ENCODE data around the gene ZBTB7C. TPM values are rescaled to one million over a fixed set of nuclear protein-coding genes. Genes with fewer than 3 reads are reported as not detected.

The ZBTB7C gene
- total RNA-seq, 1 donor from 2014 or later, result not detected

DNA sequence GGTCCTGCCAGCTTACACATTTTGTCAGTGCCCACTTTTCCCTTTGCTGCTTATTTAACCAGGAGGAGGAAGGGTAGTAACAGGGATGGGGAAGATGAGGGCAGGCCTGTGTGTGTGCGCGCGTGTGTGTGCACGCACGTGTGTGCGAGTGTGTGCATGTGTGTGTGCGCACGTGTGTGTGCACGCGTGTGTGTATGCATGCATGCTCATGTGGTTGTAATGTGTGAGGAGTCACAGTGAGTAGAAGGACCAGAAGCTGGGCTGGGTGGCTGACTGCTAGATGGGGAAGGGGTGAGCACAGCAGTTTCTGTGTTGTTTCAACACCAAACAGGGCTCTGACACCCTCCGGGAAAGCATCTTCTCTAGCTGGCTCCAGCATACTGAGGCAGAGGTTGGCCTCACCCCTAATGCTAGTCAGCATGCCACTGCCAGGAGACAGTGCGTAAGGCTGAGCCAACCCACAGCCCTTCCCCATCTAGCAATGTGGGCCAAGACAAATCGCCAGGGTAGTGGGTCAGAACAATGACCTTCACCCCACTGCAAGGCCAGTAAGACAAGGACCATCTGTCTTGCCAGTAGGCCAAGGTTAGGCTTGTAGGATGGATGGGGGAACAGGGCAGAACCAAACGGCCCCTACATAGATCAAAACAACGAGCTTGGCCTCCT, 260.0 kb downstream of the ZBTB7C start:
- TF ChIP-seq, protein P1, sequence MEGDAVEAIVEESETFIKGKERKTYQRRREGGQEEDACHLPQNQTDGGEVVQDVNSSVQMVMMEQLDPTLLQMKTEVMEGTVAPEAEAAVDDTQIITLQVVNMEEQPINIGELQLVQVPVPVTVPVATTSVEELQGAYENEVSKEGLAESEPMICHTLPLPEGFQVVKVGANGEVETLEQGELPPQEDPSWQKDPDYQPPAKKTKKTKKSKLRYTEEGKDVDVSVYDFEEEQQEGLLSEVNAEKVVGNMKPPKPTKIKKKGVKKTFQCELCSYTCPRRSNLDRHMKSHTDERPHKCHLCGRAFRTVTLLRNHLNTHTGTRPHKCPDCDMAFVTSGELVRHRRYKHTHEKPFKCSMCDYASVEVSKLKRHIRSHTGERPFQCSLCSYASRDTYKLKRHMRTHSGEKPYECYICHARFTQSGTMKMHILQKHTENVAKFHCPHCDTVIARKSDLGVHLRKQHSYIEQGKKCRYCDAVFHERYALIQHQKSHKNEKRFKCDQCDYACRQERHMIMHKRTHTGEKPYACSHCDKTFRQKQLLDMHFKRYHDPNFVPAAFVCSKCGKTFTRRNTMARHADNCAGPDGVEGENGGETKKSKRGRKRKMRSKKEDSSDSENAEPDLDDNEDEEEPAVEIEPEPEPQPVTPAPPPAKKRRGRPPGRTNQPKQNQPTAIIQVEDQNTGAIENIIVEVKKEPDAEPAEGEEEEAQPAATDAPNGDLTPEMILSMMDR (IDR thresholded peaks at IDR 0.05), result no peak
- Mint-ChIP-seq H3K27ac (no peak overlapping the region), H3K27me3 (peaks cover 7% of the 10 kb centered on the region), H3K36me3 (ENCODE audit: low read depth) (no peaks in the 10 kb centered on the region), H3K4me1 (no peaks in the 10 kb centered on the region), H3K9me3 (no peaks in the 10 kb centered on the region), H3K4me3 (no peak overlapping the region)
- no peak for ATAC-seq (ENCODE audit: low read depth)
- no peak for DNase-seq
- intact Hi-C loops (cut with micrococcal nuclease), result no loop called here
- CTCF ChIA-PET, result no interaction called here
- POLR2A ChIA-PET, result no interaction called here

DNA sequence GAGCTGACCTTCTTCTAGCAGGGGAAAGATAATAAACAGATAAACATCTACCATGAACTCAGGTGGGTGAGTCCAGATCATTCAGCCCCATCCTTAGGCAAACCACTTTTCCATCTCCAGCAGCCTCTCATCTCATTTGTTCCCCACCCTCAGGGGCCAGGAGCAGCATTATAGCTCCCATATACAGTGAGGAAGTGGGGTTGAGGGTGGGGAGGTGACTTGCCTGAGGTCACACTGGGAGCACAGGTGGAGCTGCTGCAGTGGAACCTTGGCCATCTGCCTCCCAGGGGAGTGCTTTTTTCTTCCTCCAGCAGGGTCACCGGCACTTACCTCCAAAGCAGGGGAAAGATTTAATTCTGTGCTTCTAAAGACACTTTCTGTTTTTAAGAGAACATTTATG, 266.2 kb downstream of the ZBTB7C start:
- H3K36me3 Mint-ChIP-seq (ENCODE audit: low read depth), result no peaks in the 10 kb centered on the region
- peaks cover 17% of the 10 kb centered on the region for H3K27me3 Mint-ChIP-seq
- DNase-seq, result no peak
- no peak overlapping the region for H3K4me3 Mint-ChIP-seq
- POLR2A ChIA-PET, result no interaction called here
- no peak overlapping the region for H3K27ac Mint-ChIP-seq
- CTCF ChIA-PET, result no interaction called here
- no peaks in the 10 kb centered on the region for H3K9me3 Mint-ChIP-seq
- no peaks in the 10 kb centered on the region for H3K4me1 Mint-ChIP-seq
- TF ChIP-seq, protein P1 (IDR thresholded peaks at IDR 0.05), result no peak
- no peak for ATAC-seq (ENCODE audit: low read depth)
- intact Hi-C loops (cut with micrococcal nuclease), result no loop called here

DNA sequence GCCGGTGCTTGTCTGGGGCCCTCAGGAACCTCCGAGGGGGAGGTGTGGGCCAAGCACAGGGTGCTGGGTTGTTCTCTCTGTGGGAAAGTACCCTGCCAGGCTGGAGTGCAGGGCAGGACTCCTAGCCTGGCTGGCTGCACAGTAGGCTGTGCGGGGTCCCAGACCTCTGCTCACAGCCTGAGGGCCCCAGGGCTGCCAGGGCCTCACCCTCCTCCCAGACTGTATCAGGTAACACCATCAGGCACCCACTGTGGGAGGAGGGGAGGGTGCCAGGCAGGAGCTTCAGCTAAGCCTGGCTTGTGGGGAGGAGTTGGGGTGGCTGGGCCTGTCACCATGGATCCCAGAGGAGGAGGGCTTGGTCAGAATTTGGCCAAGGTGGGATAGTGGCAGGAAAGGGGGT, 266.8 kb downstream of the ZBTB7C start:
- H3K9me3 Mint-ChIP-seq, result no peaks in the 10 kb centered on the region
- H3K27me3 Mint-ChIP-seq, result peaks cover 24% of the 10 kb centered on the region
- intact Hi-C loops (cut with micrococcal nuclease), result no loop called here

DNA sequence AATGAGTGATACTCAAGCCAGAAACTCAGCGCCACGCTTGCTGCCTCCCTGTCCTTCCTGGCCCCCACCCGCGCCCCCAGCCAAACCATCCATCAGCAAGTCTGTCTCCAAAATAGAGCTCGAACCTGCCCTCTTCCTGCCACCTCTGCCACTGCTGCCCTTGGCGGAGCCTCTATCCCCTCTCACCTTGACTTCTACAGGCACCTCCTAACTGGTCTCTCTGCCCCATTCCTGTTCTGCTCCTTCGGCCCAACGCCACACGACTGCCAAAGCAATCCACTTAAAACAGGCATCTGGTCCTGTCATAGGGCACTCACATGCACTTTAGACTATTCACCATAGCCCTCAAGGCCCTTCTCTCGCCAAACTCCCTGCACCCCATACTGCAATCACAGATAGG, 268.5 kb downstream of the ZBTB7C start:
- ATAC-seq (ENCODE audit: low read depth) (no peak), DNase-seq (no peak)
- no peak overlapping the region for H3K4me3 Mint-ChIP-seq
- peaks cover 4% of the 10 kb centered on the region for H3K4me1 Mint-ChIP-seq
- TF ChIP-seq, protein P1 (IDR thresholded peaks at IDR 0.05), result no peak
- H3K27me3 Mint-ChIP-seq, result peaks cover 32% of the 10 kb centered on the region
- H3K27ac Mint-ChIP-seq, result no peak overlapping the region
- ChIA-PET CTCF (no interaction called here), POLR2A (no interaction called here)
- H3K9me3 Mint-ChIP-seq, result no peaks in the 10 kb centered on the region
- intact Hi-C loops (cut with micrococcal nuclease), result no loop called here
- H3K36me3 Mint-ChIP-seq (ENCODE audit: low read depth), result no peaks in the 10 kb centered on the region

More for the DNA sequence above, 266.8 kb downstream of the ZBTB7C start:
- DNase-seq (no peak), ATAC-seq (ENCODE audit: low read depth) (no peak)
- ChIA-PET POLR2A (no interaction called here), CTCF (no interaction called here)
- no peaks in the 10 kb centered on the region for H3K4me1 Mint-ChIP-seq
- no peaks in the 10 kb centered on the region for H3K36me3 Mint-ChIP-seq (ENCODE audit: low read depth)
- TF ChIP-seq, protein P1 (IDR thresholded peaks at IDR 0.05), result no peak
- no peak overlapping the region for H3K27ac Mint-ChIP-seq
- H3K4me3 Mint-ChIP-seq, result no peak overlapping the region

DNA sequence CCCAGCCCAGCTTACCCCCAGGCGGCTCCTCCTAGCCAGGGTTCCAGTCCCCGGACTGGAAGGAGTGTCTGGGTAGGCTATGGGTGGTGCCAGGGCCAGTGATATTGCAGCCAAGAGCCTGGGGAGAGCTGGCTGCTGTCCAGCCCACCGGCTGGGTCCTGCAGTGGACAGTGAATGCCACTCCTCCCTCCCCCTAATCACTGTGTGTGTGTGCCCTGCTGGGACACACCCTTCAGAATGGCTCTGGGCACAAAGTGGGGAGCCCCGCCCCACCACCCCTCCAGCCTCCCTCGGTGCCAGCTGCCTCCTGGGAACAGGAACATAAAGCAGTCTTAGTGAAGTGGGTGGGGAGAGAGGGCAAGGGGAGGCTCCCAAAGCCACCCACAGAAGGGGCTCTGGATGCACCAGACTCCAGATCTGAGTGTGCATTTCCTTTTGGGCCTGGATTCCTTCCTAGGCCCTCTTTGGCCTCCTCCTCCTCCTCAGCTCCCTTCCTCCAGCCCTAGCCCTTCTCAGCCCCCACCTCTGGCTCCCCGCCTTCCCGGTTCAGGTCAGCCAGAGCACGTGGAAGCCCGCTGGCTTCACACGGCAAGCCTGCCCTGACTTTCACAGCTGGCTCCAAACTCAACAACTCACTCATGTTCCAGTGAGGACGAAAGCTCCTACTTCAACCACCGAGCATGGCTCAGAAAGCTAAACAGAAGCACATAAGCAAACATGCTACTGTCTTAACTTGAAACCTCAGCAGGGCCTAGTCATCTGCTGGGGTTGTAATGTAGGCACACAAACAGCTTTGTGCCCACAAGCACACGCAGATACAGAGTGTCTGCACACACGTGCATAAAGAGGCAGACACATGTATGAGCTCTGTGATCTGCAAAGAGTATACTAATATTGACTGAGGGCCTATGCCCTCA, 269.5 kb downstream of the ZBTB7C start:
- CTCF ChIA-PET, result no interaction called here

More for the DNA sequence above, 269.5 kb downstream of the ZBTB7C start:
- TF ChIP-seq, protein P1 (IDR thresholded peaks at IDR 0.05), result no peak
- Mint-ChIP-seq H3K36me3 (ENCODE audit: low read depth) (no peaks in the 10 kb centered on the region), H3K27ac (no peak overlapping the region), H3K9me3 (no peaks in the 10 kb centered on the region), H3K27me3 (peaks cover 39% of the 10 kb centered on the region), H3K4me3 (no peak overlapping the region), H3K4me1 (peaks cover 4% of the 10 kb centered on the region)
- no peak for ATAC-seq (ENCODE audit: low read depth)
- DNase-seq, result no peak
- intact Hi-C loops (cut with micrococcal nuclease), result no loop called here
- POLR2A ChIA-PET, result no interaction called here

Data from activated B cell treated with CpG ODN at 0.5 μM for 24 hours (primary cell).